Stimulated activated naive CD4-positive, alpha-beta T cell (primary cell): ENCODE results near the gene USP34.
"Not testable (repeated sequence)": the region's sequence is repeated elsewhere in the genome, so short reads cannot be mapped to it uniquely, and the experiment has no call there.

ENCODE experiments used
- DNase-seq, 6 experiments: peaks; one replicate each; lab custom pipeline; 2025; lab: John Stamatoyannopoulos, UW

Gene USP34

GRCh38 chr2:61426267-61426897, 44.5 kb downstream of the USP34 start:
- DNase-seq, result peak; percentile 48 to 77 (median 60)

- DNase-seq, result peak in 1 of 6 experiments; percentile 41
Measured at GRCh38 chr2:61425605-61426155, 45.2 kb downstream of the USP34 start.

- DNase-seq, result no peak
Measured at GRCh38 chr2:61423714-61424113, 47.2 kb downstream of the USP34 start.

DNA sequence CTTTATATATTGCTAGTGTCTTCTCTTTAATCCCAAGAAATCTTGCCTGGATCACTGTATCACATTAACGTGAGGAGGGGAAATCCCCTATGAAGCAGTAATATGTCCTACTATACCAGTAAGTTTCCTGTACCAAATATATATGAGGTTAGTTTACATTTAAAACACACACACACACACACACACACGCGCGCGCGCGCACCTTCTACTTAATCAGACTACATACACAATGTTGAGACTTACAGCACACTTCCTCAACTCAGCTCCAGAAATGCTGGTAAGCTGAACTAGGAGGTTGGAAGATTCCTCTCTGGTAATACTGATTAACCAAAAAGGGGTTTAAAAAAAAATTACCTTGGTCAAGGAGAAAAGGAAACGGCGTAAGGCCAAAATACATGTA, 49.3 kb downstream of the USP34 start:
- DNase-seq, result peak in 5 of 6 experiments; percentile 6 to 44 (median 21)

GRCh38 chr2:61420991-61421544, 49.8 kb downstream of the USP34 start:
- DNase-seq, result no peak

- DNase-seq, result no peak
Measured at GRCh38 chr2:61419570-61419969, 51.3 kb downstream of the USP34 start.

DNA sequence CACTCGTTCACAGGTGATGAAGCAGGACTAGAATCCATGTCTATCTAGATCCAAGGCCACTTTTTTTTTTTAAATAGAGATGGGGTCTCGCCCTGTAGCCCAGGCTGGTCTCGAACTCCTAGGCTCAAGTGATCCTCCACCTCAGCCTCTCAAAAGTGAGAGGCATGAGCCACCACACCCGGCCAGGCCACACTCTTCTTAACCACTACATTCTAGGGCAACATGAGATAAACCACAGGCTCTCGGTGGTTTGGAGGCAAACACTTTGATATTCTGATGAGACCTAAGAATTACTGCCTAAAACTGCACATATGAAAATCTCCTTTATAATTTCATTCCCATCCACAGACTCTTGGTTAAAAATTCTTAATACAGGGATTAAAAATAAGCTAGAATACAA, 51.8 kb downstream of the USP34 start:
- DNase-seq, result no peak

DNA sequence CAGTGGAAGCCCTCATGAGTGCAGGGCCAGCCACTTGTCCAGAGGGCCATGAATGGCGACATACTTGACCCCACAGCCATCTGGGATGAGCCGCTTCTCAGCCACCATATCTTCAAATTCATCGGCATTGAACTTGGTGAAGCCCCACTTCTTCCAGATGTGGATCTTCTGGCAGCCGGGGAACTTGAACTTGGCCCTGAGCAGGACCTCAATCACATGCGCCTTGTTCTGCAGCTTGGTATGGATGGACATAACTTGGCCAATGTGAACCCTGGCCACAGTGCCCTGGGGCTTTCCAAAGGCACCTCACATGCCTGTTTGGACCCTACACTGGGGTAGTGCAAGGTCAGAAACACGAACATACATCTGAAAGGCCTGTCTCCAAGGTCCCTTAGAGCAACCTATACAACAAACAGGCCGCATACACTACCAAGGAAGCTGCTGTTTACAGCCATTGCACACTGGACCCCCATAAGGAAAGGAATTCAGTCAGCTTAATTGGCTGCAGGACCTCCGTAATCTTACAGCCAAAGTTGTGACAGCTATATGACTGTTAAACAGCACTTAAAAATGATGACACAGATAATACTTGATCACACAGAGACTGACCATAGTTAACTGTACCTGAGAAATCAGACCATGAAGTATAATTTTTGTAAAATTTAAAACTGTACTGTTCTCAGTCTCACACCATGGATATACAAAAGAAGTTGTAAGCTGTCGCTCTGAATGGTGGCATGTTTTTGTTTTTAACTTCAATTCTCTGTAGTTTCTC, 53.8 kb downstream of the USP34 start:
- no peak for DNase-seq

DNA sequence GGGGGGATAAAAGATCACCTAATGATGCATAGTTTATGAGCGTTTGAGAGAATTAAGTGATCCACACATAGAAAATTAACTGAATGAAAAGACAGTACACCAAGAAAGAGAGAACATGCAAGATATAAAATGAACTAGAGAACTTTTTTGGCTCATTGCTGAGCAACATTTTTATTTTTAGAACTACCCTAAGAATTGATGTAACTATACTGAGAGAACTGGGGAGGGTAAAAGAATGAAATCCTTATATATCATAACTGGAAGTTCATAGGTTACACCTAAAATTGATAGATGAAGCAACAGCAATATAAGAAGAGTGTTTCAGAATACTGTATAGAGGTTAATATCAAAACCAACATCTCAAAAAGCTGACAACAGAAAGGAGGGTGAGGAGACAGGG, 55.6 kb downstream of the USP34 start:
- no peak for DNase-seq

- no peak for DNase-seq
Measured at GRCh38 chr2:61414674-61415073, 56.2 kb downstream of the USP34 start.

DNA sequence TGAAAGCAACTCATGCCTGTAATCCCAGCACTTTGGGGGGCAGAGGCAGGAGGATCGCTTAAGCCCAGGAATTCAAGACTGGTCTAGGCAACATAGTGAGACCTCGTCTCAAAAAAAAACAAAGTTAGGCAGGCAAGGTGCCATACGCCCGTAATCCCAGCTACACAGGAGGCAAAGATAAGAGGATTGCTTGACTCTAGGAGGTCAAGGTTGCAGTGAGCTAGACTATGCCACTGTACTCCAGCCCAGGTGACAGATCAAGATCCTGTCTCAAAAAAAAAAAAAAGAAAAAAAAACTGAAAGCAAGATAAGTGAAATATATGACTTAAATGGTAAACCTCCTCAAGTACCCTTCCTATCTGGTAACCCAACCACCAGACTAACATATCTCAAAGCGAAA, 59.8 kb downstream of the USP34 start:
- DNase-seq, result no peak

DNA sequence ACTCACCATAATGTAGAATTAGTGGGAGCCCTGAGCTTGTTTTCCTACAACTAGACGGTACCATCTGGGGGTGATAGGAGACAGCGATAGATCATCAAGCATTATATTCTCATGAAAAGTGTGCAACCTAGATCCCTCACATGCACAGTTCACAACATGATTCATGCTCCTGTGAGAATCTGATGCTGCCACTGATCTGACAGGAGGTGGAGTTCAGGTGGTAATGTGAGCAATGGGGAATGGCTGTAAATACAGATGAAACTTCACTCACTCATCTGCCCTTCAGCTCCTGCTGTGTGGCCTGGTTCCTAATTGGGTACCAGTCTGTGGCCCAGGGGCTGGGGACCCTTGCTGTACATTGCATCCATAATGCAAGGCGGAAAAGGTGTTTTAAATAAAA, 60.7 kb downstream of the USP34 start:
- DNase-seq, result no peak

DNA sequence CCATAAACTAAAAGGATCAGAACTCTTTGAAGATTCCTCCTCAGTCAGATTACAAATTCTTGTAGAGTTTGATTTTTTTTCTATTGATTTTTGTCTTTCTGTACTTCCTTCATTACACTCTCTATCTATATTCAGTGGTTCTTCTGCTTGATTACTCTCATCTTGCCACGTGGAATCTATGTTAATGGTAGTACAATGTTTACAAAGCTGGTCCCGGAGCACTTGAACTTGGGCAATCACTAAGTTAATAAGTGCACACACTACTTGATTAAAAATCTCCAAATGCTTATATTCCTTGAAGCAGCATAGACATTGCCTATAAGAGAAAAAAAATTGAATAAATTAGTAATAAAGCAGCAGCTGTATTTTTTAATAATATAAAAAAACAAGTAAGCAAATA, 65.1 kb downstream of the USP34 start:
- no peak for DNase-seq

DNA sequence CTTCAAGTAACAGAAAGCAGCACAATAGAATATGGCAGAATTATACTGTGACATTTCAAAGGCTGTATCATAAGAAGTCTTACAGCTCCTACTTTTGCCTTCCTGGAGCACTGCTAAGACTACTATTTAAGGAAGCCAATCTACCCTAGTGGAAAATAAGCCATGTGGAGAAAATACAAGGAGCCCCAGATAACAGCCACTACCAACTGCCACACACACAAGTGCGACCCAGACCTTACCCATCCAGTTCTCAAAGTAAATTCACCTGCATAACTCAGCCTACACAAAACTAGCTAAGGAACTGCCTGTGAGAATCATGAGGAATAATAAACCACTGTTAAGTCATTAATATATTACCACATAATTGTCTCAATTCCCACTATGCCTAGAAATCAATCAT, 66.4 kb downstream of the USP34 start:
- no peak for DNase-seq

GRCh38 chr2:61398413-61398812, 72.5 kb downstream of the USP34 start:
- DNase-seq, result no peak

- DNase-seq, result no peak
Measured at GRCh38 chr2:61396005-61396404, 74.9 kb downstream of the USP34 start.

- DNase-seq, result not testable (repeated sequence)
Measured at GRCh38 chr2:61387588-61387987, 83.3 kb downstream of the USP34 start.

DNA sequence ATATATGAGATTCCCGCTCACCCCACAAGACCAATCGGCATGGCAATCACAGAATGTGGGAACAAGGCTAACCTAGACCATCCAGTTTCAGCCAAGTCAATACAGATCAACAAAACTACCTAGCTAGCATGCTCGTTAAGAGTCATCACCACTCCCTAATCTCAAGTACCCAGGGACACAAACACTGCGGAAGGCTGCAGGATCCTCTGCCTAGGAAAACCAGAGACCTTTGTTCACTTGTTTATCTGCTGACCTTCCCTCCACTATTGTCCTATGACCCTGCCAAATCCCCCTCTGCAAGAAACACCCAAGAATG, 90.0 kb downstream of the USP34 start:
- DNase-seq, result not testable (repeated sequence)

DNA sequence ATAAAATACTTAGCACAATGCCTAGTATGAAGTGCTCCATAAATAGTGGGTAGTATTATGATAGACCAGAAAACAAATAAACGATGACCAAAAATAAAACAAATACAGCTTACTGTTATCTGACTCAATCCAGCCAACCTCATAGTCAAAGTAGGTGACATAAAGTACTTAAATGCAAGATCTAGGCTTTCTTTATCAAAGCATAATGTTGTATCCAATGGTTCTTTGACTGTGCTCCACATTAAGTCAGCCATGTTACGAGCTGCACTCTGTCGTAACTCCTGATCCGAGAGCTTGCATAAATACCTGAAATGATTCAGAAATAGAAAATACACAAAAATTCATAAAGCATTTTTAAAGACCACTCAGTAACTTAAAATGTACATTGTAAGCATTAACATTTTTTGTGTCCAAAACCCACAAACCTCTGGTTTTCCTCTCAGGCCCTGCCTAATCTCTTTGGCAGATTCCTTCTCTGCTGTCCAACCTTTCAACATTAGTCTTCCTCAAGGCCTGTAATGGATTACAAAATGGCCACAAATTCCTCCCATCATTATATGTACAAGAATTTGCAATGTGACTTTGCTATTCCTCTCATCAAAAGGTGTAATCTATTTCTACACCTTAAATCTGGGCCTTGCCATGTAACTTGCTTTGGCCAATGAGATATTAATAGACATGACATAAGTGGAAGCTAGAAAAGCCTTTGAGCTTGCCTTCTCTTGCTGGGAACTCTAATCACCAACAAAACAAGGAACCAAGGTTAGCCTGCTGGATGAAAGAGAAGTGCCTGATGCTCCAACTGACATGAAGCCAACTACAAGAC, 90.6 kb downstream of the USP34 start:
- no peak for DNase-seq

- no peak for DNase-seq
Measured at GRCh38 chr2:61379521-61379920, 91.4 kb downstream of the USP34 start.

DNA sequence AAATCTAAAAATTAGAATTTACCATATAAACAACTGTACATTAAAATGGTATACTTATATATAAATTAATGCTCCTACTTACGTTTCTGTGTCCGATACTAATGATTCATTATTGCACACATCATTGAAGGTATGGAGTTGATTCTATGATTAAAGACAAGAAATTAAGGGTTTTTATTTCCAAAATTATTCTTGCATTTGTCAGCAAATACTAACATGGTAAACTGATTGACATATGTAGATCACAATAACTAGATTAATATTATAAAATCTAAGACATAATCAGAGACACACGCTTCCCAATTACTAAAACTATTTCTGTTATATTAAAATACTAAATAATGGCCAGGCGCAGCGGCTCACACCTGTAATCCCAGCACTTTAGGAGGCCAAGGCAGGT, 92.6 kb downstream of the USP34 start:
- DNase-seq, result no peak

- DNase-seq, result no peak
Measured at GRCh38 chr2:61377046-61377445, 93.8 kb downstream of the USP34 start.
